Uterus (tissue), 2 donors: Measurements from ENCODE around the gene PIGR.

ENCODE experiments used
- POLR2A ChIP-seq, 2 donors: fragments of 450-650 bp; IDR thresholded peaks; one replicate each; pipeline ENCODE4 v1.6.1; 2016; ENCODE audit warnings: antibody characterized with exemption in 2 of 2, mild to moderate bottlenecking in 1 of 2, moderate library complexity in 1 of 2
- TF ChIP-seq, protein P1 (sequence below), 4 experiments: fragments of 200-600 bp in 2 of 4; fragments of 450-650 bp in 2 of 4; sonication (generic) in 2 of 4; IDR thresholded peaks; one replicate each; pipeline ENCODE4 v1.5.1; 2016 to 2019; ENCODE audit warnings: antibody characterized with exemption in 4 of 4, mild to moderate bottlenecking in 2 of 4, moderate library complexity in 1 of 4

- TF ChIP-seq POLR2A (IDR thresholded peaks at IDR 0.05): no peak
- TF ChIP-seq, protein P1, sequence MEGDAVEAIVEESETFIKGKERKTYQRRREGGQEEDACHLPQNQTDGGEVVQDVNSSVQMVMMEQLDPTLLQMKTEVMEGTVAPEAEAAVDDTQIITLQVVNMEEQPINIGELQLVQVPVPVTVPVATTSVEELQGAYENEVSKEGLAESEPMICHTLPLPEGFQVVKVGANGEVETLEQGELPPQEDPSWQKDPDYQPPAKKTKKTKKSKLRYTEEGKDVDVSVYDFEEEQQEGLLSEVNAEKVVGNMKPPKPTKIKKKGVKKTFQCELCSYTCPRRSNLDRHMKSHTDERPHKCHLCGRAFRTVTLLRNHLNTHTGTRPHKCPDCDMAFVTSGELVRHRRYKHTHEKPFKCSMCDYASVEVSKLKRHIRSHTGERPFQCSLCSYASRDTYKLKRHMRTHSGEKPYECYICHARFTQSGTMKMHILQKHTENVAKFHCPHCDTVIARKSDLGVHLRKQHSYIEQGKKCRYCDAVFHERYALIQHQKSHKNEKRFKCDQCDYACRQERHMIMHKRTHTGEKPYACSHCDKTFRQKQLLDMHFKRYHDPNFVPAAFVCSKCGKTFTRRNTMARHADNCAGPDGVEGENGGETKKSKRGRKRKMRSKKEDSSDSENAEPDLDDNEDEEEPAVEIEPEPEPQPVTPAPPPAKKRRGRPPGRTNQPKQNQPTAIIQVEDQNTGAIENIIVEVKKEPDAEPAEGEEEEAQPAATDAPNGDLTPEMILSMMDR (IDR thresholded peaks at IDR 0.05): no peak
Observed at GRCh38 chr1:206961668-206962067, 15.4 kb upstream of the PIGR start.
